Astrocyte (in vitro differentiated cells and primary cell): ENCODE measurements around the gene MIP. TPM values are rescaled to one million over a fixed set of nuclear protein-coding genes. Genes with fewer than 3 reads are reported as not detected.

Experiments used
- DNase-seq: peaks from one replicate; pipeline ENCODE4 v3.0.0-alpha.2; 2010; ENCODE audit warnings: low read depth
- FAIRE-seq: peaks from 2 replicates; lab custom pipeline; 2011; peaks lifted over from hg19 to GRCh38; lab: Jason Lieb, UNC
- H2AFZ ChIP-seq: 2 replicates; pipeline ENCODE4 v1.6.0; 2012; ENCODE audit warnings: low read depth, low read length, inconsistent platforms
- H3K27ac ChIP-seq: 2 replicates; pipeline ENCODE4 v1.5.1; 2011; ENCODE audit warnings: low read depth, low read length, inconsistent platforms
- H3K27me3 ChIP-seq: 2 replicates; pipeline ENCODE4 v1.6.0; 2011; ENCODE audit warnings: low read length, inconsistent platforms; ENCODE audit not compliant: insufficient read depth
- H3K36me3 ChIP-seq: 2 replicates; pipeline ENCODE4 v1.5.1; 2011; ENCODE audit warnings: low read length, inconsistent platforms; ENCODE audit not compliant: insufficient read depth
- H3K4me1 ChIP-seq: 2 replicates; pipeline ENCODE4 v1.5.1; 2011; ENCODE audit warnings: low read length, inconsistent platforms; ENCODE audit not compliant: insufficient read depth
- H3K4me2 ChIP-seq: 2 replicates; pipeline ENCODE4 v1.6.0; 2012; ENCODE audit warnings: low read length, inconsistent platforms
- H3K4me3 ChIP-seq: 2 replicates; pipeline ENCODE4 v1.5.1; 2011; ENCODE audit warnings: low read depth, mild to moderate bottlenecking, low read length, inconsistent platforms; ENCODE audit not compliant: insufficient read depth
- H3K79me2 ChIP-seq: 2 replicates; pipeline ENCODE4 v1.6.0; 2012; ENCODE audit warnings: mild to moderate bottlenecking, low read length, inconsistent platforms; ENCODE audit not compliant: insufficient read depth
- H3K9ac ChIP-seq: 2 replicates; pipeline ENCODE4 v1.6.0; 2012; ENCODE audit warnings: mild to moderate bottlenecking, low read length, inconsistent platforms
- H3K9me3 ChIP-seq: 2 replicates; pipeline ENCODE4 v1.5.1; 2012; ENCODE audit warnings: low read depth, mild to moderate bottlenecking, low read length, inconsistent platforms; ENCODE audit not compliant: insufficient read depth
- H4K20me1 ChIP-seq: 2 replicates; pipeline ENCODE4 v1.6.0; 2012; ENCODE audit warnings: low read length, inconsistent platforms; ENCODE audit not compliant: insufficient read depth
- H3K27ac Mint-ChIP-seq: one replicate; pipeline ENCODE4 v1.8.0; 2021; ENCODE audit warnings: mild to moderate bottlenecking, mixed read lengths; ENCODE audit not compliant: unreplicated experiment
- H3K27me3 Mint-ChIP-seq: one replicate; pipeline ENCODE4 v1.8.0; 2021; ENCODE audit warnings: low read depth, mixed read lengths; ENCODE audit not compliant: unreplicated experiment
- H3K36me3 Mint-ChIP-seq: one replicate; pipeline ENCODE4 v1.8.0; 2021; ENCODE audit warnings: low read depth, mixed read lengths; ENCODE audit not compliant: unreplicated experiment
- H3K4me1 Mint-ChIP-seq: one replicate; pipeline ENCODE4 v1.8.0; 2021; ENCODE audit warnings: low read depth, mixed read lengths; ENCODE audit not compliant: unreplicated experiment
- H3K4me3 Mint-ChIP-seq: one replicate; pipeline ENCODE4 v1.8.0; 2021; ENCODE audit warnings: mild to moderate bottlenecking, moderate library complexity, mixed read lengths; ENCODE audit not compliant: unreplicated experiment
- H3K9me3 Mint-ChIP-seq: one replicate; pipeline ENCODE4 v1.8.0; 2021; ENCODE audit warnings: mild to moderate bottlenecking, mixed read lengths; ENCODE audit not compliant: unreplicated experiment
- EZH2 ChIP-seq: IDR thresholded peaks from 2 replicates; pipeline ENCODE4 v1.6.1; 2012; ENCODE audit warnings: mild to moderate bottlenecking, low read length, inconsistent platforms; ENCODE audit not compliant: insufficient read depth
- total RNA-seq: library from RNA; stranded (reverse); gene quantifications from 2 replicates; pipeline ENCODE4 v1.2.1, GENCODE V29; 2021
- TF ChIP-seq, protein P1 (sequence below): IDR thresholded peaks from 2 replicates; pipeline ENCODE4 v1.5.1; 2011; ENCODE audit warnings: low read depth, mild to moderate bottlenecking, inconsistent platforms, low read length, moderate library complexity; ENCODE audit not compliant: insufficient read depth

Gene MIP
- total RNA-seq, 1 donor from 2014 or later = not detected

- Histone ChIP-seq H2AFZ (no peak overlapping the region), H3K36me3 (no peaks in the 10 kb centered on the region), H3K4me3 (no peak overlapping the region), H3K27me3 (peaks cover 4% of the 10 kb centered on the region), H3K9me3 (no peaks in the 10 kb centered on the region), H3K4me2 (no peak overlapping the region), H4K20me1 (no peaks in the 10 kb centered on the region), H3K4me1 (peaks cover 4% of the 10 kb centered on the region), H3K9ac (no peak overlapping the region), H3K79me2 (peaks cover 8% of the 10 kb centered on the region), H3K27ac (no peak overlapping the region)
- Mint-ChIP-seq H3K27ac (no peak overlapping the region), H3K4me3 (no peak overlapping the region), H3K36me3 (peaks cover 3% of the 10 kb centered on the region), H3K4me1 (peaks cover 4% of the 10 kb centered on the region), H3K27me3 (peaks cover 24% of the 10 kb centered on the region), H3K9me3 (no peaks in the 10 kb centered on the region)
- DNase-seq = no peak
- TF ChIP-seq, protein P1, sequence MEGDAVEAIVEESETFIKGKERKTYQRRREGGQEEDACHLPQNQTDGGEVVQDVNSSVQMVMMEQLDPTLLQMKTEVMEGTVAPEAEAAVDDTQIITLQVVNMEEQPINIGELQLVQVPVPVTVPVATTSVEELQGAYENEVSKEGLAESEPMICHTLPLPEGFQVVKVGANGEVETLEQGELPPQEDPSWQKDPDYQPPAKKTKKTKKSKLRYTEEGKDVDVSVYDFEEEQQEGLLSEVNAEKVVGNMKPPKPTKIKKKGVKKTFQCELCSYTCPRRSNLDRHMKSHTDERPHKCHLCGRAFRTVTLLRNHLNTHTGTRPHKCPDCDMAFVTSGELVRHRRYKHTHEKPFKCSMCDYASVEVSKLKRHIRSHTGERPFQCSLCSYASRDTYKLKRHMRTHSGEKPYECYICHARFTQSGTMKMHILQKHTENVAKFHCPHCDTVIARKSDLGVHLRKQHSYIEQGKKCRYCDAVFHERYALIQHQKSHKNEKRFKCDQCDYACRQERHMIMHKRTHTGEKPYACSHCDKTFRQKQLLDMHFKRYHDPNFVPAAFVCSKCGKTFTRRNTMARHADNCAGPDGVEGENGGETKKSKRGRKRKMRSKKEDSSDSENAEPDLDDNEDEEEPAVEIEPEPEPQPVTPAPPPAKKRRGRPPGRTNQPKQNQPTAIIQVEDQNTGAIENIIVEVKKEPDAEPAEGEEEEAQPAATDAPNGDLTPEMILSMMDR = no peak
- TF ChIP-seq EZH2 = no peak
- no peak for FAIRE-seq
Measured at GRCh38 chr12:56451147-56451546, 3.3 kb downstream of the MIP start.

GRCh38 chr12:56450241-56450640, 4.2 kb downstream of the MIP start:
- DNase-seq = no peak
- peaks cover 8% of the 10 kb centered on the region for H3K79me2 ChIP-seq
- no peak for FAIRE-seq

DNA sequence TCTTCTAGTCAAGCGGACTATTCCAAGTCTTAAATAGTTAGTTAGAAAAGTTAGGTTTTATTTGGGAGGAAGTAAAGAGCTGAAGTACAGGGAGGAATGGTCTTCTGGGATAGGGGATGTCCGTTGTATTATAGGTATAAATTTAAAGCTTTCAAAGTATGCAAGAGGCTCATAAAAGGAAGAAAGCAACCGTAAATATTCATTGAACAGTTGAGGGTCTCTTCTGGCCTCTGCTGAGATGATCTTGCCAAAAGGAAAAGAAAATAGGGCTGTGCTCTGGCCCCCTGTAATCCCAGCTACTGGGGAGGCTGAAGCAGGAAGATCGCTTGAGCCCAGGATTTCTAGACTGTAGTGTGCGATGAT, 4.9 kb downstream of the MIP start:
- peak overlapping the region; percentile 93 for H3K4me3 Mint-ChIP-seq
- Histone ChIP-seq H4K20me1 (no peaks in the 10 kb centered on the region), H2AFZ (peak overlapping the region; percentile 91), H3K79me2 (peaks cover 8% of the 10 kb centered on the region), H3K27ac (peak overlapping the region; percentile 83), H3K36me3 (no peaks in the 10 kb centered on the region), H3K4me2 (peak overlapping the region; percentile 89), H3K9ac (peak overlapping the region; percentile 89), H3K4me1 (peaks cover 4% of the 10 kb centered on the region), H3K27me3 (no peaks in the 10 kb centered on the region), H3K9me3 (no peaks in the 10 kb centered on the region), H3K4me3 (peak overlapping the region; percentile 84)
- peaks cover 17% of the 10 kb centered on the region for H3K27me3 Mint-ChIP-seq
- DNase-seq (no peak), FAIRE-seq (no peak)
- no peaks in the 10 kb centered on the region for H3K9me3 Mint-ChIP-seq
- H3K4me1 Mint-ChIP-seq = peaks cover 4% of the 10 kb centered on the region
- H3K36me3 Mint-ChIP-seq = peaks cover 6% of the 10 kb centered on the region
- H3K27ac Mint-ChIP-seq = peak overlapping the region; percentile 77
- no peak for TF ChIP-seq EZH2
- TF ChIP-seq, protein P1 = no peak

More at GRCh38 chr12:56450241-56450640, 4.2 kb downstream of the MIP start:
- Histone ChIP-seq H4K20me1 (no peaks in the 10 kb centered on the region), H3K9ac (no peak overlapping the region), H3K9me3 (no peaks in the 10 kb centered on the region), H3K27me3 (no peaks in the 10 kb centered on the region), H2AFZ (no peak overlapping the region), H3K27ac (no peak overlapping the region), H3K4me3 (no peak overlapping the region), H3K4me1 (peaks cover 4% of the 10 kb centered on the region), H3K36me3 (no peaks in the 10 kb centered on the region), H3K4me2 (no peak overlapping the region)
- Mint-ChIP-seq H3K27me3 (peaks cover 19% of the 10 kb centered on the region), H3K36me3 (peaks cover 3% of the 10 kb centered on the region), H3K27ac (no peak overlapping the region), H3K9me3 (no peaks in the 10 kb centered on the region), H3K4me3 (peak overlapping the region; percentile 93), H3K4me1 (peaks cover 4% of the 10 kb centered on the region)
- TF ChIP-seq, protein P1 = no peak
- TF ChIP-seq EZH2 = no peak
